HUES6 (cell line): ENCODE results near the gene ASGR2.

Experiments used
- H3K27ac ChIP-seq: 2 replicates; pipeline ENCODE4 v1.7.0; 2013; ENCODE audit warnings: low read depth, mild to moderate bottlenecking, low read length, inconsistent platforms
- H3K27me3 ChIP-seq: 2 replicates; pipeline ENCODE4 v1.6.1; 2013; ENCODE audit warnings: low read length; ENCODE audit not compliant: control insufficient read depth, insufficient read depth
- H3K36me3 ChIP-seq: 2 replicates; pipeline ENCODE4 v1.6.1; 2013; ENCODE audit warnings: low read length; ENCODE audit not compliant: control insufficient read depth, insufficient read depth
- H3K4me1 ChIP-seq: 2 replicates; pipeline ENCODE4 v1.6.1; 2013; ENCODE audit warnings: low read length; ENCODE audit not compliant: control insufficient read depth, insufficient read depth
- H3K4me3 ChIP-seq: 2 replicates; pipeline ENCODE4 v1.5.1; 2013; ENCODE audit warnings: low read depth, low read length
- H3K9ac ChIP-seq: one replicate; pipeline ENCODE4 v1.6.1; 2013; ENCODE audit warnings: mild to moderate bottlenecking, low read length
- H3K9me3 ChIP-seq: 2 replicates; pipeline ENCODE4 v1.6.1; 2013; ENCODE audit warnings: low read depth, low read length; ENCODE audit not compliant: control insufficient read depth, insufficient read depth

Gene ASGR2

GRCh38 chr17:7111784-7112509 lies 2.7 kb downstream of the ASGR2 start:
- H3K27ac ChIP-seq = no peak overlapping the region
- no peak overlapping the region for H3K4me3 ChIP-seq
- no peaks in the 10 kb centered on the region for H3K9me3 ChIP-seq
- H3K27me3 ChIP-seq = no peaks in the 10 kb centered on the region
- no peak overlapping the region for H3K9ac ChIP-seq
- H3K36me3 ChIP-seq = no peaks in the 10 kb centered on the region
- H3K4me1 ChIP-seq = peaks cover 14% of the 10 kb centered on the region

- Histone ChIP-seq H3K27ac (no peak overlapping the region), H3K36me3 (no peaks in the 10 kb centered on the region), H3K4me1 (peaks cover 14% of the 10 kb centered on the region), H3K9ac (no peak overlapping the region), H3K9me3 (no peaks in the 10 kb centered on the region), H3K27me3 (no peaks in the 10 kb centered on the region), H3K4me3 (no peak overlapping the region)
Observed at GRCh38 chr17:7110617-7111306, 3.9 kb downstream of the ASGR2 start.

- Histone ChIP-seq H3K9ac (no peak overlapping the region), H3K36me3 (no peaks in the 10 kb centered on the region), H3K9me3 (no peaks in the 10 kb centered on the region), H3K27ac (no peak overlapping the region), H3K4me3 (no peak overlapping the region), H3K4me1 (peaks cover 9% of the 10 kb centered on the region), H3K27me3 (no peaks in the 10 kb centered on the region)
Observed at GRCh38 chr17:7109461-7110322, 4.9 kb downstream of the ASGR2 start.

- no peaks in the 10 kb centered on the region for H3K27me3 ChIP-seq
- no peak overlapping the region for H3K9ac ChIP-seq
- H3K4me1 ChIP-seq = peaks cover 6% of the 10 kb centered on the region; the same call in 1 of the 2 replicates
- no peaks in the 10 kb centered on the region for H3K9me3 ChIP-seq
- no peak overlapping the region for H3K27ac ChIP-seq
- H3K36me3 ChIP-seq = no peaks in the 10 kb centered on the region
- no peak overlapping the region for H3K4me3 ChIP-seq
Observed at GRCh38 chr17:7108981-7109380, 5.6 kb downstream of the ASGR2 start.

GRCh38 chr17:7108560-7108925 lies 6.1 kb downstream of the ASGR2 start:
- no peaks in the 10 kb centered on the region for H3K9me3 ChIP-seq
- no peaks in the 10 kb centered on the region for H3K36me3 ChIP-seq
- no peak overlapping the region for H3K27ac ChIP-seq
- peaks cover 6% of the 10 kb centered on the region; the same call in 1 of the 2 replicates for H3K4me1 ChIP-seq
- no peak overlapping the region for H3K4me3 ChIP-seq
- H3K9ac ChIP-seq = no peak overlapping the region
- H3K27me3 ChIP-seq = no peaks in the 10 kb centered on the region

GRCh38 chr17:7107795-7108559 lies 6.6 kb downstream of the ASGR2 start:
- Histone ChIP-seq H3K9me3 (no peaks in the 10 kb centered on the region), H3K27me3 (peaks cover 3% of the 10 kb centered on the region; the same call in 1 of the 2 replicates), H3K36me3 (no peaks in the 10 kb centered on the region), H3K4me1 (peaks cover 6% of the 10 kb centered on the region; the same call in 1 of the 2 replicates), H3K4me3 (no peak overlapping the region), H3K9ac (no peak overlapping the region), H3K27ac (no peak overlapping the region)

GRCh38 chr17:7107012-7107754 lies 7.4 kb downstream of the ASGR2 start:
- no peak overlapping the region for H3K9ac ChIP-seq
- H3K27ac ChIP-seq = no peak overlapping the region
- H3K9me3 ChIP-seq = no peaks in the 10 kb centered on the region
- H3K27me3 ChIP-seq = peaks cover 11% of the 10 kb centered on the region; the same call in 1 of the 2 replicates
- no peak overlapping the region for H3K4me3 ChIP-seq
- H3K36me3 ChIP-seq = no peaks in the 10 kb centered on the region
- peaks cover 6% of the 10 kb centered on the region; the same call in 1 of the 2 replicates for H3K4me1 ChIP-seq

GRCh38 chr17:7102421-7102820 lies 12.2 kb downstream of the ASGR2 start:
- no peak overlapping the region for H3K27ac ChIP-seq
- H3K27me3 ChIP-seq = peaks cover 19% of the 10 kb centered on the region; the same call in 1 of the 2 replicates
- H3K9ac ChIP-seq = no peak overlapping the region
- H3K4me1 ChIP-seq = no peaks in the 10 kb centered on the region
- H3K4me3 ChIP-seq = no peak overlapping the region
- no peaks in the 10 kb centered on the region for H3K36me3 ChIP-seq
- H3K9me3 ChIP-seq = no peaks in the 10 kb centered on the region

GRCh38 chr17:7101531-7101930 lies 13.1 kb downstream of the ASGR2 start:
- Histone ChIP-seq H3K9ac (no peak overlapping the region), H3K9me3 (no peaks in the 10 kb centered on the region), H3K4me1 (no peaks in the 10 kb centered on the region), H3K36me3 (no peaks in the 10 kb centered on the region), H3K4me3 (no peak overlapping the region), H3K27me3 (peaks cover 19% of the 10 kb centered on the region; the same call in 1 of the 2 replicates), H3K27ac (no peak overlapping the region)
